CD14-positive monocyte (primary cell): ENCODE data around the gene HS3ST4. TPM values are rescaled to one million over a fixed set of nuclear protein-coding genes. Genes with fewer than 3 reads are reported as not detected.

Experiments
- DNase-seq, 3 donors: peaks; one replicate each; pipeline ENCODE4 v3.0.0-alpha.2; 2011 to 2022
- H2AFZ ChIP-seq: 2 replicates; pipeline ENCODE4 v1.6.0; 2012; ENCODE audit warnings: mild to moderate bottlenecking, low read depth, low read length, inconsistent platforms; ENCODE audit not compliant: insufficient read depth, poor library complexity, severe bottlenecking
- H3K27ac ChIP-seq, 2 donors: 1 replicate in 1 of 2; 2 replicates in 1 of 2; pipeline ENCODE4 v1.5.1; 2012 to 2013; ENCODE audit warnings: low read length in 2 of 2, control low read depth in 1 of 2, inconsistent platforms in 1 of 2, low read depth in 1 of 2, mild to moderate bottlenecking in 1 of 2
- H3K27me3 ChIP-seq, 2 donors: one replicate each; pipeline versions ENCODE4 v1.6.0 to v1.6.1; 2011 to 2013; ENCODE audit warnings: low read length in 2 of 2; ENCODE audit not compliant: control insufficient read depth in 2 of 2, insufficient read depth in 2 of 2
- H3K36me3 ChIP-seq, 2 donors: replicated peaks in 1 of 2; 1 replicate in 1 of 2; 2 replicates in 1 of 2; pipeline versions ENCODE4 v1.5.1 to v1.6.1; 2012 to 2013; ENCODE audit warnings: low read length in 2 of 2, control low read depth in 1 of 2, inconsistent platforms in 1 of 2, mild to moderate bottlenecking in 1 of 2; ENCODE audit not compliant: insufficient read depth in 2 of 2, control insufficient read depth in 1 of 2
- H3K4me1 ChIP-seq, 2 donors: 1 replicate in 1 of 2; 2 replicates in 1 of 2; pipeline versions ENCODE4 v1.5.1 to v1.6.1; 2012 to 2013; ENCODE audit warnings: low read length in 2 of 2, control low read depth in 1 of 2, inconsistent platforms in 1 of 2, mild to moderate bottlenecking in 1 of 2, moderate library complexity in 1 of 2; ENCODE audit not compliant: insufficient read depth in 2 of 2, control insufficient read depth in 1 of 2
- H3K4me2 ChIP-seq: replicated peaks from 2 replicates; pipeline ENCODE3; 2012; ENCODE audit warnings: low read length, moderate library complexity, mild to moderate bottlenecking; ENCODE audit not compliant: poor library complexity, severe bottlenecking; ENCODE audit errors: extremely low read depth
- H3K4me3 ChIP-seq, 3 experiments: fragments of 200-600 bp in 1 of 3; sonication (generic) in 1 of 3; replicated peaks in 1 of 3; 1 replicate in 2 of 3; 2 replicates in 1 of 3; pipeline ENCODE4 v1.5.1; 2011 to 2013; ENCODE audit warnings: low read length in 3 of 3, mild to moderate bottlenecking in 3 of 3, control low read depth in 2 of 3, low read depth in 2 of 3, inconsistent platforms in 1 of 3, moderate library complexity in 1 of 3
- H3K79me2 ChIP-seq: 2 replicates; pipeline ENCODE4 v1.6.0; 2012; ENCODE audit warnings: mild to moderate bottlenecking, control low read depth, inconsistent platforms, low read length, moderate library complexity; ENCODE audit not compliant: insufficient read depth
- H3K9ac ChIP-seq: 2 replicates; pipeline ENCODE4 v1.6.0; 2017; ENCODE audit warnings: low read length, mild to moderate bottlenecking; ENCODE audit not compliant: insufficient read depth, poor library complexity, severe bottlenecking
- H3K9me3 ChIP-seq, 2 donors: replicated peaks in 1 of 2; 1 replicate in 1 of 2; 2 replicates in 1 of 2; pipeline versions ENCODE4 v1.5.1 to v1.6.1; 2012 to 2013; ENCODE audit warnings: low read length in 2 of 2, control low read depth in 1 of 2; ENCODE audit not compliant: control insufficient read depth in 1 of 2, insufficient read depth in 1 of 2
- H4K20me1 ChIP-seq: 2 replicates; pipeline ENCODE4 v1.6.0; 2012; ENCODE audit warnings: mild to moderate bottlenecking, low read length, control low read depth, moderate library complexity; ENCODE audit not compliant: insufficient read depth
- H3K27ac Mint-ChIP-seq, 7 donors: one replicate each; pipeline ENCODE4 v1.8.0; 2020; ENCODE audit warnings: mild to moderate bottlenecking in 7 of 7, mixed read lengths in 7 of 7, moderate library complexity in 6 of 7, inconsistent platforms in 2 of 7
- H3K27me3 Mint-ChIP-seq, 3 donors: one replicate each; pipeline ENCODE4 v1.8.0; 2021 to 2022; ENCODE audit warnings: low read depth in 3 of 3, mild to moderate bottlenecking in 3 of 3, mixed read lengths in 3 of 3, moderate library complexity in 3 of 3, inconsistent platforms in 1 of 3
- H3K36me3 Mint-ChIP-seq, 2 donors: one replicate each; pipeline ENCODE4 v1.8.0; 2020; ENCODE audit warnings: mixed read lengths in 2 of 2, inconsistent platforms in 1 of 2, mild to moderate bottlenecking in 1 of 2
- H3K4me1 Mint-ChIP-seq: one replicate; pipeline ENCODE4 v1.8.0; 2020; ENCODE audit warnings: mild to moderate bottlenecking, mixed read lengths
- H3K4me3 Mint-ChIP-seq, 2 donors: one replicate each; pipeline ENCODE4 v1.8.0; 2020; ENCODE audit warnings: mild to moderate bottlenecking in 2 of 2, mixed read lengths in 2 of 2, moderate library complexity in 1 of 2
- H3K9me3 Mint-ChIP-seq, 7 donors: one replicate each; pipeline ENCODE4 v1.8.0; 2020 to 2022; ENCODE audit warnings: mixed read lengths in 7 of 7, mild to moderate bottlenecking in 6 of 7, moderate library complexity in 6 of 7, inconsistent platforms in 2 of 7
- WGBS: methylation state at CpG from one replicate; pipeline ENCODE4 v1.1.5; 2013; ENCODE audit warnings: missing lambda C conversion rate; ENCODE audit not compliant: insufficient coverage; 5-methylcytosine and 5-hydroxymethylcytosine counted together
- intact Hi-C, 2 donors: fragments of 100-400 bp; cut with micrococcal nuclease; formaldehyde crosslinking; loops; one replicate each; pipeline versions ENCODE4 v1.15.0 to v1.15.1; 2023
- polyA plus RNA-seq, 3 donors: library from polyadenylated mRNA; depleted of rRNA in 1 of 3; unstranded in 2 of 3; stranded (reverse) in 1 of 3; fragments of 300-500 nt in 2 of 3; fragments of >200 nt in 1 of 3; fragmentation: Illumina TruSeq in 2 of 3; gene quantifications; 1 replicate in 2 of 3; 2 replicates in 1 of 3; pipeline ENCODE4 v1.2.3, GENCODE V29; 2012 to 2021
- TF ChIP-seq, protein P1 (sequence below): fragments of 200-600 bp; IDR thresholded peaks from one replicate; pipeline ENCODE4 v1.8.0; 2022; ENCODE audit warnings: antibody characterized with exemption, mild to moderate bottlenecking

HS3ST4 gene
- polyA plus RNA-seq, 3 donors = not detected

- Histone ChIP-seq H2AFZ (no peak overlapping the region), H3K4me3 (no peak overlapping the region), H3K27ac (no peak overlapping the region), H3K79me2 (no peaks in the 10 kb centered on the region), H3K27me3 (peaks cover 56 to 64% of the 10 kb centered on the region in 2 donors), H3K36me3 (no peaks in the 10 kb centered on the region), H3K4me2 (no peak overlapping the region), H3K4me1 (no peaks in the 10 kb centered on the region), H3K9ac (no peak overlapping the region), H3K9me3 (peaks cover 0 to 19% of the 10 kb centered on the region in 2 donors), H4K20me1 (no peaks in the 10 kb centered on the region)
- peaks cover 58 to 67% (median 58%) of the 10 kb centered on the region in 3 donors for H3K27me3 Mint-ChIP-seq
- intact Hi-C loops = no loop called here
- peak overlapping the region in 1 of 7 donors; percentile 32 for H3K27ac Mint-ChIP-seq
- peaks cover 4% of the 10 kb centered on the region for H3K4me1 Mint-ChIP-seq
- TF ChIP-seq, protein P1, sequence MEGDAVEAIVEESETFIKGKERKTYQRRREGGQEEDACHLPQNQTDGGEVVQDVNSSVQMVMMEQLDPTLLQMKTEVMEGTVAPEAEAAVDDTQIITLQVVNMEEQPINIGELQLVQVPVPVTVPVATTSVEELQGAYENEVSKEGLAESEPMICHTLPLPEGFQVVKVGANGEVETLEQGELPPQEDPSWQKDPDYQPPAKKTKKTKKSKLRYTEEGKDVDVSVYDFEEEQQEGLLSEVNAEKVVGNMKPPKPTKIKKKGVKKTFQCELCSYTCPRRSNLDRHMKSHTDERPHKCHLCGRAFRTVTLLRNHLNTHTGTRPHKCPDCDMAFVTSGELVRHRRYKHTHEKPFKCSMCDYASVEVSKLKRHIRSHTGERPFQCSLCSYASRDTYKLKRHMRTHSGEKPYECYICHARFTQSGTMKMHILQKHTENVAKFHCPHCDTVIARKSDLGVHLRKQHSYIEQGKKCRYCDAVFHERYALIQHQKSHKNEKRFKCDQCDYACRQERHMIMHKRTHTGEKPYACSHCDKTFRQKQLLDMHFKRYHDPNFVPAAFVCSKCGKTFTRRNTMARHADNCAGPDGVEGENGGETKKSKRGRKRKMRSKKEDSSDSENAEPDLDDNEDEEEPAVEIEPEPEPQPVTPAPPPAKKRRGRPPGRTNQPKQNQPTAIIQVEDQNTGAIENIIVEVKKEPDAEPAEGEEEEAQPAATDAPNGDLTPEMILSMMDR = no peak
- peak overlapping the region in 1 of 2 donors; percentile 84 for H3K4me3 Mint-ChIP-seq
- 27% methylated on average over 2 of the region's 6 CpGs for WGBS
- no peak for DNase-seq
- peaks cover 0 to 17% (median 10%) of the 10 kb centered on the region in 7 donors for H3K9me3 Mint-ChIP-seq
- H3K36me3 Mint-ChIP-seq = no peaks in the 10 kb centered on the region
Observed at GRCh38 chr16:25690552-25691143, 1.1 kb upstream of the HS3ST4 start.

- Histone ChIP-seq H3K4me3 (no peak overlapping the region), H3K9ac (no peak overlapping the region), H3K27me3 (peaks cover 58 to 71% of the 10 kb centered on the region in 2 donors), H3K27ac (no peak overlapping the region), H4K20me1 (no peaks in the 10 kb centered on the region), H2AFZ (no peak overlapping the region), H3K4me1 (no peaks in the 10 kb centered on the region), H3K79me2 (no peaks in the 10 kb centered on the region), H3K36me3 (no peaks in the 10 kb centered on the region), H3K4me2 (peak overlapping the region; percentile 42), H3K9me3 (peaks cover 0 to 19% of the 10 kb centered on the region in 2 donors)
- H3K36me3 Mint-ChIP-seq = no peaks in the 10 kb centered on the region
- peak overlapping the region in 1 of 2 donors; percentile 48 for H3K4me3 Mint-ChIP-seq
- peaks cover 0 to 17% (median 10%) of the 10 kb centered on the region in 7 donors for H3K9me3 Mint-ChIP-seq
- H3K4me1 Mint-ChIP-seq = peaks cover 4% of the 10 kb centered on the region
- TF ChIP-seq, protein P1 = no peak
- H3K27me3 Mint-ChIP-seq = peaks cover 63 to 74% (median 67%) of the 10 kb centered on the region in 3 donors
- intact Hi-C loops = no loop called here
- H3K27ac Mint-ChIP-seq = no peak overlapping the region
- no peak for DNase-seq
- WGBS = under 1% methylated on average over 56 of the region's 56 CpGs
Observed at GRCh38 chr16:25692351-25692741, 587 bp downstream of the HS3ST4 start.
